Measurements from ENCODE around the gene PCK1.

DNA sequence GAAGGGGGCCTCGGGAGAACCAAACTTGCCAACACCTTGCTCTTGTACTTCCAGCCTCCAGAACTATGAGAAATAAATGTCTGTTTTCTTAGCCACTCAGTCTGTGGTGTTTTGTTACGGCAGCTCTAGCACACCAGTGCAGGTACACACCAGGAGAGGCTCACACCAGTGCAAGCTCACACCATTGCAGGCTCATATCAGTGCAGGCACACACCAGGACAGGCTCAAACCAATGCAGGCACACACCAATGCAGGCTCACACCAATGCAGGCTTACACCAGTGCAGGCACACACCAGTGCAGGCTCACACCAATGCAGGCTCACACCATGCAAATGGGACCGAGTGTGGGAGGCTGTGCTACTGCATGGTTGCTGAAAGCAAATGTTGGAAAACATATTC is 31.1 kb upstream of the PCK1 start:
- TF ChIP-seq, protein P1, sequence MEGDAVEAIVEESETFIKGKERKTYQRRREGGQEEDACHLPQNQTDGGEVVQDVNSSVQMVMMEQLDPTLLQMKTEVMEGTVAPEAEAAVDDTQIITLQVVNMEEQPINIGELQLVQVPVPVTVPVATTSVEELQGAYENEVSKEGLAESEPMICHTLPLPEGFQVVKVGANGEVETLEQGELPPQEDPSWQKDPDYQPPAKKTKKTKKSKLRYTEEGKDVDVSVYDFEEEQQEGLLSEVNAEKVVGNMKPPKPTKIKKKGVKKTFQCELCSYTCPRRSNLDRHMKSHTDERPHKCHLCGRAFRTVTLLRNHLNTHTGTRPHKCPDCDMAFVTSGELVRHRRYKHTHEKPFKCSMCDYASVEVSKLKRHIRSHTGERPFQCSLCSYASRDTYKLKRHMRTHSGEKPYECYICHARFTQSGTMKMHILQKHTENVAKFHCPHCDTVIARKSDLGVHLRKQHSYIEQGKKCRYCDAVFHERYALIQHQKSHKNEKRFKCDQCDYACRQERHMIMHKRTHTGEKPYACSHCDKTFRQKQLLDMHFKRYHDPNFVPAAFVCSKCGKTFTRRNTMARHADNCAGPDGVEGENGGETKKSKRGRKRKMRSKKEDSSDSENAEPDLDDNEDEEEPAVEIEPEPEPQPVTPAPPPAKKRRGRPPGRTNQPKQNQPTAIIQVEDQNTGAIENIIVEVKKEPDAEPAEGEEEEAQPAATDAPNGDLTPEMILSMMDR (IDR thresholded peaks at IDR 0.05) = no peak
- TF ChIP-seq POLR2A (IDR thresholded peaks at IDR 0.05) (no peak), EP300 (IDR thresholded peaks at IDR 0.05) (no peak)

Data from ovary (tissue), 3 donors.